Right atrium auricular region (tissue), 2 donors: ENCODE data around the gene TFPI. TPM values are rescaled to one million over a fixed set of nuclear protein-coding genes. Genes with fewer than 3 reads are reported as not detected.

Experiments used
- DNase-seq: peaks from one replicate; pipeline ENCODE4 v3.0.0-alpha.2; 2019; ENCODE audit warnings: low spot score
- H3K27ac ChIP-seq, 2 donors: fragments of 200-600 bp; sonication (generic); 1 replicate in 1 of 2; 2 replicates in 1 of 2; pipeline ENCODE4 v1.5.1; 2016 to 2019
- H3K27me3 ChIP-seq, 2 donors: fragments of 200-600 bp; sonication (generic); one replicate each; pipeline versions ENCODE4 v1.5.1 to v1.6.0; 2017 to 2019
- H3K36me3 ChIP-seq: fragments of 200-600 bp; sonication (generic); one replicate; pipeline ENCODE4 v1.5.1; 2016
- H3K4me1 ChIP-seq, 2 donors: fragments of 200-600 bp; sonication (generic); one replicate each; pipeline versions ENCODE4 v1.5.1 to v1.6.0; 2017 to 2019
- H3K4me3 ChIP-seq, 2 donors: fragments of 200-600 bp; sonication (generic); 1 replicate in 1 of 2; 2 replicates in 1 of 2; pipeline ENCODE4 v1.5.1; 2017 to 2019; ENCODE audit warnings: mild to moderate bottlenecking in 1 of 2, moderate library complexity in 1 of 2
- H3K9me3 ChIP-seq, 2 donors: fragments of 200-600 bp; sonication (generic); one replicate each; pipeline ENCODE4 v1.5.1; 2019
- CTCF ChIP-seq, 2 donors: fragments of 200-600 bp; sonication (generic); IDR thresholded peaks; one replicate each; pipeline ENCODE4 v1.5.1; 2019; ENCODE audit warnings: antibody characterized with exemption in 2 of 2
- total RNA-seq, 2 donors: library from RNA; depleted of rRNA; stranded (reverse); fragments of >200 nt; gene quantifications; one replicate each; pipeline ENCODE4 v1.1.0, GENCODE V29; 2016

Gene TFPI
- total RNA-seq, 2 donors from 2014 or later, result 43.6 to 58.2 TPM

- no peak overlapping the region for H3K27ac ChIP-seq
Measured at GRCh38 chr2:187482796-187483195, 71.4 kb downstream of the TFPI start.

GRCh38 chr2:187481543-187481942 is 72.7 kb downstream of the TFPI start:
- no peak overlapping the region for H3K27ac ChIP-seq
- H3K36me3 ChIP-seq, result no peaks in the 10 kb centered on the region
- H3K27me3 ChIP-seq, result no peaks in the 10 kb centered on the region
- no peaks in the 10 kb centered on the region for H3K9me3 ChIP-seq
- H3K4me3 ChIP-seq, result no peak overlapping the region
- peaks cover 0 to 6% of the 10 kb centered on the region in 2 donors for H3K4me1 ChIP-seq
- TF ChIP-seq CTCF (IDR thresholded peaks at IDR 0.05), result no peak
- DNase-seq, result no peak

More at GRCh38 chr2:187482796-187483195, 71.4 kb downstream of the TFPI start:
- Histone ChIP-seq H3K4me1 (no peaks in the 10 kb centered on the region), H3K27me3 (no peaks in the 10 kb centered on the region), H3K36me3 (no peaks in the 10 kb centered on the region), H3K9me3 (no peaks in the 10 kb centered on the region), H3K4me3 (no peak overlapping the region)
- TF ChIP-seq CTCF (IDR thresholded peaks at IDR 0.05), result no peak
- no peak for DNase-seq

GRCh38 chr2:187478719-187479118 is 75.5 kb downstream of the TFPI start:
- TF ChIP-seq CTCF (IDR thresholded peaks at IDR 0.05), result no peak
- H3K9me3 ChIP-seq, result no peaks in the 10 kb centered on the region
- no peaks in the 10 kb centered on the region for H3K27me3 ChIP-seq
- no peak overlapping the region for H3K27ac ChIP-seq
- H3K36me3 ChIP-seq, result no peaks in the 10 kb centered on the region
- peaks cover 0 to 6% of the 10 kb centered on the region in 2 donors for H3K4me1 ChIP-seq
- no peak overlapping the region for H3K4me3 ChIP-seq
- no peak for DNase-seq

- Histone ChIP-seq H3K4me3 (no peak overlapping the region), H3K4me1 (peaks cover 0 to 6% of the 10 kb centered on the region in 2 donors), H3K36me3 (no peaks in the 10 kb centered on the region), H3K27ac (no peak overlapping the region), H3K27me3 (no peaks in the 10 kb centered on the region), H3K9me3 (no peaks in the 10 kb centered on the region)
- DNase-seq, result no peak
- no peak for TF ChIP-seq CTCF (IDR thresholded peaks at IDR 0.05)
Measured at GRCh38 chr2:187477051-187477450, 77.2 kb downstream of the TFPI start.

GRCh38 chr2:187475499-187476248 is 78.6 kb downstream of the TFPI start:
- no peak for TF ChIP-seq CTCF (IDR thresholded peaks at IDR 0.05)
- H3K9me3 ChIP-seq, result no peaks in the 10 kb centered on the region
- H3K4me1 ChIP-seq, result peaks cover 0 to 6% of the 10 kb centered on the region in 2 donors
- no peak for DNase-seq
- H3K4me3 ChIP-seq, result no peak overlapping the region
- H3K27ac ChIP-seq, result no peak overlapping the region
- H3K27me3 ChIP-seq, result no peaks in the 10 kb centered on the region
- H3K36me3 ChIP-seq, result no peaks in the 10 kb centered on the region

- TF ChIP-seq CTCF (IDR thresholded peaks at IDR 0.05), result no peak
- Histone ChIP-seq H3K36me3 (no peaks in the 10 kb centered on the region), H3K27ac (no peak overlapping the region), H3K4me3 (no peak overlapping the region), H3K4me1 (no peaks in the 10 kb centered on the region), H3K9me3 (no peaks in the 10 kb centered on the region), H3K27me3 (no peaks in the 10 kb centered on the region)
- DNase-seq, result no peak
Measured at GRCh38 chr2:187470698-187471097, 83.5 kb downstream of the TFPI start.
